ENCODE results near the gene BIN2. TPM values are rescaled to one million over a fixed set of nuclear protein-coding genes. Genes with fewer than 3 reads are reported as not detected.

BIN2 gene
- total RNA-seq, 1 experiment from 2014 or later = not detected

DNA sequence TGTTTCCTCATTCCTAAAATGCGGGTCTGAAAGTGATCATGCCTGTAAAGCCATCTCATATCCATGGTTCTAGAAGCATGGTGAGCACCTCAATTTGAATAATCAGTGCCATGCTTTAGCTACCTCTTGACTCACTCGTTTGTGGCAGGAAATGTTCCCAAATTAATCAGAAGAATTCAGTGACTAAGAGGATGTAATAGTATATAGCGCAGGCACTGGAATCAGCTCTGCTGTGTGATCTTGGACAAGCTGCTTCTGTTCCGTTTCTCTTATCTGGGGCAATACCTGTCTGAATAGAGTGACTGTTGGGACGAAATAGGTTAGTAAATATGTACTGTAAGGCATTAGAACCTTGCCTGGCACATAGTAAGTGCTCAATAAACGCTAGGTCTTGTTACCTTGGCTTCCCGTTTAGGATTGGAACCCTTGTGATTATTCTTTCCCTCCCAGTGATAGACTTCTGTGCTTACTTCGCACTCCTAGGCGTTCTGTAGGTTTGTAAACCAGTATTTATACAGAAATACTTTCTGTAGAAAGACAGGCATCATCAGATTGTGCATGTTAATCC lies 52.9 kb downstream of the BIN2 start:
- H3K27ac ChIP-seq = peak overlapping the region; percentile 95
- H3K9me3 ChIP-seq (ENCODE audit: insufficient read depth, low read depth) = no peaks in the 10 kb centered on the region
- H3K27me3 ChIP-seq (ENCODE audit: insufficient read depth, low read depth) = no peaks in the 10 kb centered on the region
- ChIA-PET CTCF (interaction anchor here (0.6 to 2.4 kb wide), 2 partner anchors 26 to 70 kb away, joined by 6 to 10 read pairs; no protein-coding TSS in a partner anchor), POLR2A (ENCODE audit: unreplicated experiment) (interaction anchor here (0.5 to 0.8 kb wide), 5 partner anchors 37 to 1017 kb away, joined by 3 to 6 read pairs (median 4); no protein-coding TSS in a partner anchor)
- no peaks in the 10 kb centered on the region for H4K20me1 ChIP-seq (ENCODE audit: insufficient read depth)
- intact Hi-C loops (cut with micrococcal nuclease; ENCODE audit: unreplicated experiment) = loop anchor here (5.0 kb wide), 1 partner anchor 56 kb away; no protein-coding TSS in a partner anchor
- H3K4me2 ChIP-seq = peak overlapping the region; percentile 98
- H3K4me1 ChIP-seq (replicated peaks; ENCODE audit: insufficient read depth) = peaks cover 38% of the 10 kb centered on the region
- TF ChIP-seq EZH2 (IDR thresholded peaks at IDR 0.05; ENCODE audit: low read depth) = no peak
- TF ChIP-seq, protein P1, sequence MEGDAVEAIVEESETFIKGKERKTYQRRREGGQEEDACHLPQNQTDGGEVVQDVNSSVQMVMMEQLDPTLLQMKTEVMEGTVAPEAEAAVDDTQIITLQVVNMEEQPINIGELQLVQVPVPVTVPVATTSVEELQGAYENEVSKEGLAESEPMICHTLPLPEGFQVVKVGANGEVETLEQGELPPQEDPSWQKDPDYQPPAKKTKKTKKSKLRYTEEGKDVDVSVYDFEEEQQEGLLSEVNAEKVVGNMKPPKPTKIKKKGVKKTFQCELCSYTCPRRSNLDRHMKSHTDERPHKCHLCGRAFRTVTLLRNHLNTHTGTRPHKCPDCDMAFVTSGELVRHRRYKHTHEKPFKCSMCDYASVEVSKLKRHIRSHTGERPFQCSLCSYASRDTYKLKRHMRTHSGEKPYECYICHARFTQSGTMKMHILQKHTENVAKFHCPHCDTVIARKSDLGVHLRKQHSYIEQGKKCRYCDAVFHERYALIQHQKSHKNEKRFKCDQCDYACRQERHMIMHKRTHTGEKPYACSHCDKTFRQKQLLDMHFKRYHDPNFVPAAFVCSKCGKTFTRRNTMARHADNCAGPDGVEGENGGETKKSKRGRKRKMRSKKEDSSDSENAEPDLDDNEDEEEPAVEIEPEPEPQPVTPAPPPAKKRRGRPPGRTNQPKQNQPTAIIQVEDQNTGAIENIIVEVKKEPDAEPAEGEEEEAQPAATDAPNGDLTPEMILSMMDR (conservative IDR thresholded peaks at IDR 0.05) = no peak
- peaks cover 7% of the 10 kb centered on the region; the same call in 1 of the 2 replicates for H3K36me3 ChIP-seq (ENCODE audit: low read depth)
- DNase-seq = peak in 1 of 2 experiments; percentile 95
- peaks cover 31% of the 10 kb centered on the region for H3F3A ChIP-seq (ENCODE audit: insufficient read depth, low read depth)
- H3K4me3 ChIP-seq = peak overlapping the region; percentile 91
- no TSS peak for BruUV-seq (replicated peaks)
- H2AFZ ChIP-seq = peak overlapping the region; percentile 85
- H3K79me2 ChIP-seq (ENCODE audit: low read depth) = peaks cover 38% of the 10 kb centered on the region
- no peaks in the 10 kb centered on the region for H3K9me2 ChIP-seq (ENCODE audit: insufficient read depth)

DNA sequence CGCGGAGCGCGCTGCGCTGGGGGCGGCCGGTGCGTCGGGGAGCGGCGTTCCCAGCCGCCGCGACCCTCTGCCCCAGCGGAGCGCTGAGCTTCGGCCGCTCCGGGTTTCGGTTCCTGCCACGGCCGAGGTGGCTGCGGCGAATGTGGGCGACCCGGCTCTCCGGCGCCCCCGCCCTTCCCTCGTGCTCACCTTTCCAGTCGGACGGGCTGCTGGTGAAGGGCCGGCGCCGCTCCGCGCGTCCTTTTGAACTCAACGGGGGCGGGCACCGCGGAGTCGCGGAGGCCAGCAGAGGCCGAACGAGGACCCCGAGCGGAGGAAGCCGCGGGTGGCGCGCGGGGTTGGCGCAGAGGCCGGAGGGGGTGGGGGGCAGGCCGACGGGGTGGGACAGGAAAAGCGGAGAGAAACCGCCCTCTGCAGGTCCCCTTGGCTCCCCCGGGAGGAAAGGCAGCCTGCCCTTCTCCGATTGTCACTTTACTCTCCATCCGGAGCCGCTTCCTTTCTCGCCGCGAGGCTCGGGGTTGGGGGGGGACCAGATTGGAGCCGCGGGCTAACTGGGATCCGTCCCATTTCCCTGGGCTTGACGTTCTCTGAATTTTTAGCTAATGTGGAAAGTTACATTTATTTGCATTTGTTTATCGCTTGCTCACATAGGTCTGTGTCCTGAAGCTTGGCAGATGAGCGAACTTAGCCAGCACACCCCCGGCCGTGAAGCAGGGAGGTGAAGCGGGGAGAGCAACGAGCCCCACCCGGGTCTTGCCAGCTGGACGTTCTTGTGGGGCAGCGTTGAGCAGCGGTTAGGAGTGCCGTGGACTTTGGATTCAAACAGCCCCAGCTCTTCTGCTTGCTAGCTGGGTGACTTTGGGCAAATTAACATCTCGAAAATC lies 53.7 kb downstream of the BIN2 start, which contains the start of gene SMAGP:
SMAGP (minus strand) TSS at position 349 of the 884 bp plus-strand sequence. CDS start 1,137 bp downstream, outside the sequence.
- TF ChIP-seq, protein P1 (conservative IDR thresholded peaks at IDR 0.05) = no peak
- TF ChIP-seq EZH2 (IDR thresholded peaks at IDR 0.05; ENCODE audit: low read depth) = no peak
- Histone ChIP-seq H3K9me3 (ENCODE audit: insufficient read depth, low read depth) (no peaks in the 10 kb centered on the region), H3K4me1 (replicated peaks; ENCODE audit: insufficient read depth) (peaks cover 36% of the 10 kb centered on the region), H3F3A (ENCODE audit: insufficient read depth, low read depth) (peaks cover 31% of the 10 kb centered on the region), H3K36me3 (ENCODE audit: low read depth) (peaks cover 11% of the 10 kb centered on the region), H3K79me2 (ENCODE audit: low read depth) (peaks cover 46% of the 10 kb centered on the region), H4K20me1 (ENCODE audit: insufficient read depth) (no peaks in the 10 kb centered on the region), H3K4me3 (peak within 1 kb of the TSS; percentile 91), H3K9me2 (ENCODE audit: insufficient read depth) (no peaks in the 10 kb centered on the region), H2AFZ (peak within 1 kb of the TSS; percentile 85), H3K4me2 (peak within 1 kb of the TSS; percentile 98), H3K27me3 (ENCODE audit: insufficient read depth, low read depth) (no peaks in the 10 kb centered on the region), H3K27ac (peak within 1 kb of the TSS; percentile 95)
- intact Hi-C loops (cut with micrococcal nuclease; ENCODE audit: unreplicated experiment) = loop anchor here (5.0 kb wide), 1 partner anchor 57 kb away; no protein-coding TSS in a partner anchor
- DNase-seq = peak; percentile 73 to 92
- BruUV-seq (replicated peaks) = TSS peak; percentile 85
- ChIA-PET POLR2A (ENCODE audit: unreplicated experiment) (interaction anchor here (0.6 to 0.8 kb wide), 5 partner anchors 38 to 916 kb away, joined by 3 to 6 read pairs (median 4); no protein-coding TSS in a partner anchor), CTCF (interaction anchor here (0.6 to 2.4 kb wide), 3 partner anchors 26 to 71 kb away, joined by 3 to 10 read pairs (median 6); no protein-coding TSS in a partner anchor)

Measured in PC-9 (cell line).